Measurements from ENCODE around the gene SRSF4.

Gene SRSF4

GRCh38 chr1:29179641-29180184 lies 2.0 kb downstream of the SRSF4 start:
- peak overlapping the region; percentile 97 for H3K4me3 ChIP-seq (ENCODE audit: low read depth, low read length)
- TF ChIP-seq CTCF (conservative IDR thresholded peaks at IDR 0.05; ENCODE audit: low read depth, low read length): no peak
- DNase-seq (ENCODE audit: low read depth): peak; percentile 27

GRCh38 chr1:29177022-29177705 lies 4.5 kb downstream of the SRSF4 start:
- H3K4me3 ChIP-seq (ENCODE audit: low read depth, low read length): no peak overlapping the region
- no peak for TF ChIP-seq CTCF (conservative IDR thresholded peaks at IDR 0.05; ENCODE audit: low read depth, low read length)
- DNase-seq (ENCODE audit: low read depth): no peak

- no peak overlapping the region for H3K4me3 ChIP-seq (ENCODE audit: low read depth, low read length)
- no peak for TF ChIP-seq CTCF (conservative IDR thresholded peaks at IDR 0.05; ENCODE audit: low read depth, low read length)
- DNase-seq (ENCODE audit: low read depth): no peak
Observed at GRCh38 chr1:29176576-29176975, 5.1 kb downstream of the SRSF4 start.

GRCh38 chr1:29172415-29172939 lies 9.2 kb downstream of the SRSF4 start:
- TF ChIP-seq CTCF (conservative IDR thresholded peaks at IDR 0.05; ENCODE audit: low read depth, low read length): no peak
- no peak overlapping the region for H3K4me3 ChIP-seq (ENCODE audit: low read depth, low read length)
- DNase-seq (ENCODE audit: low read depth): no peak

- no peak overlapping the region for H3K4me3 ChIP-seq (ENCODE audit: low read depth, low read length)
Observed at GRCh38 chr1:29171521-29171920, 10.2 kb downstream of the SRSF4 start.

GRCh38 chr1:29171089-29171488 lies 10.6 kb downstream of the SRSF4 start:
- no peak for TF ChIP-seq CTCF (conservative IDR thresholded peaks at IDR 0.05; ENCODE audit: low read depth, low read length)
- no peak overlapping the region for H3K4me3 ChIP-seq (ENCODE audit: low read depth, low read length)
- peak; percentile 55 for DNase-seq (ENCODE audit: low read depth)

More at GRCh38 chr1:29171521-29171920, 10.2 kb downstream of the SRSF4 start:
- DNase-seq (ENCODE audit: low read depth): no peak
- no peak for TF ChIP-seq CTCF (conservative IDR thresholded peaks at IDR 0.05; ENCODE audit: low read depth, low read length)

- no peak for TF ChIP-seq CTCF (conservative IDR thresholded peaks at IDR 0.05; ENCODE audit: low read depth, low read length)
Observed at GRCh38 chr1:29169976-29170375, 11.7 kb downstream of the SRSF4 start.

More at GRCh38 chr1:29169976-29170375, 11.7 kb downstream of the SRSF4 start:
- no peak overlapping the region for H3K4me3 ChIP-seq (ENCODE audit: low read depth, low read length)
- DNase-seq (ENCODE audit: low read depth): no peak

Data from choroid plexus epithelial cell (primary cell).